H1 (cell line): Measurements from ENCODE around the gene FAM234A.

Source experiments
- EGR1 ChIP-seq: IDR thresholded peaks from 2 replicates; pipeline ENCODE4 v1.6.1; 2011; ENCODE audit warnings: low read depth, low read length, borderline replicate concordance
- EZH2 ChIP-seq: fragments of 200-600 bp; sonication (generic); IDR thresholded peaks from 2 replicates; pipeline ENCODE4 v1.7.1; 2012; ENCODE audit warnings: low read depth, mild to moderate bottlenecking, moderate library complexity, low read length, inconsistent platforms; ENCODE audit not compliant: severe bottlenecking
- JUND ChIP-seq: IDR thresholded peaks from 2 replicates; pipeline ENCODE4 v1.6.1; 2011; ENCODE audit warnings: mild to moderate bottlenecking, improper control_type of control experiment, low read length
- POLR2AphosphoS5 ChIP-seq: IDR thresholded peaks from 2 replicates; pipeline ENCODE4 v1.6.1; 2011; ENCODE audit warnings: low read depth, low read length
- TF ChIP-seq, protein P1 (sequence below), 3 experiments: IDR thresholded peaks; 1 replicate in 2 of 3; 2 replicates in 1 of 3; pipeline versions ENCODE4 v1.5.1 to v1.6.1; 2011; ENCODE audit warnings: low read length in 3 of 3, mild to moderate bottlenecking in 3 of 3, inconsistent platforms in 2 of 3, low read depth in 1 of 3, moderate library complexity in 1 of 3; ENCODE audit not compliant: insufficient read depth in 1 of 3; ENCODE audit errors: control extremely low read depth in 1 of 3

- TF ChIP-seq EZH2: no peak
- TF ChIP-seq POLR2AphosphoS5: no peak
- no peak for TF ChIP-seq EGR1
- TF ChIP-seq JUND: no peak
- TF ChIP-seq, protein P1, sequence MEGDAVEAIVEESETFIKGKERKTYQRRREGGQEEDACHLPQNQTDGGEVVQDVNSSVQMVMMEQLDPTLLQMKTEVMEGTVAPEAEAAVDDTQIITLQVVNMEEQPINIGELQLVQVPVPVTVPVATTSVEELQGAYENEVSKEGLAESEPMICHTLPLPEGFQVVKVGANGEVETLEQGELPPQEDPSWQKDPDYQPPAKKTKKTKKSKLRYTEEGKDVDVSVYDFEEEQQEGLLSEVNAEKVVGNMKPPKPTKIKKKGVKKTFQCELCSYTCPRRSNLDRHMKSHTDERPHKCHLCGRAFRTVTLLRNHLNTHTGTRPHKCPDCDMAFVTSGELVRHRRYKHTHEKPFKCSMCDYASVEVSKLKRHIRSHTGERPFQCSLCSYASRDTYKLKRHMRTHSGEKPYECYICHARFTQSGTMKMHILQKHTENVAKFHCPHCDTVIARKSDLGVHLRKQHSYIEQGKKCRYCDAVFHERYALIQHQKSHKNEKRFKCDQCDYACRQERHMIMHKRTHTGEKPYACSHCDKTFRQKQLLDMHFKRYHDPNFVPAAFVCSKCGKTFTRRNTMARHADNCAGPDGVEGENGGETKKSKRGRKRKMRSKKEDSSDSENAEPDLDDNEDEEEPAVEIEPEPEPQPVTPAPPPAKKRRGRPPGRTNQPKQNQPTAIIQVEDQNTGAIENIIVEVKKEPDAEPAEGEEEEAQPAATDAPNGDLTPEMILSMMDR (IDR thresholded peaks at IDR 0.05; ENCODE audit: control extremely low read depth in 1 of 3, insufficient read depth in 1 of 3, low read depth in 1 of 3, low read length in 3 of 3): no peak
Measured at GRCh38 chr16:243348-243747, 8.7 kb downstream of the FAM234A start.
